Cardiac fibroblast (primary cell): Measurements from ENCODE around the gene FIG4.
A peak's percentile ranks its signal among the peaks of the same experiment; 100 is the strongest.
"Not testable (repeated sequence)": the region's sequence is repeated elsewhere in the genome, so short reads cannot be mapped to it uniquely, and the experiment has no call there.

Experiments used
- DNase-seq, 2 donors: peaks; one replicate each; pipeline versions ENCODE4 v3.0.0 to v3.0.0-alpha.2; 2010; ENCODE audit warnings: low read depth in 2 of 2
- H3K4me3 ChIP-seq, 2 donors: replicated peaks in 1 of 2; 1 replicate in 1 of 2; 2 replicates in 1 of 2; pipeline ENCODE4 v1.5.1; 2011; ENCODE audit warnings: low read depth in 2 of 2, low read length in 2 of 2, mild to moderate bottlenecking in 2 of 2, moderate library complexity in 1 of 2
- CTCF ChIP-seq: IDR thresholded peaks from one replicate; pipeline ENCODE4 v1.5.1; 2011; ENCODE audit warnings: low read depth, mild to moderate bottlenecking, low read length, inconsistent platforms

FIG4 gene

GRCh38 chr6:109714611-109715010, 23.5 kb downstream of the FIG4 start:
- no peak for TF ChIP-seq CTCF
- DNase-seq: no peak
- no peak overlapping the region for H3K4me3 ChIP-seq

GRCh38 chr6:109715616-109716015, 24.5 kb downstream of the FIG4 start:
- H3K4me3 ChIP-seq: no peak overlapping the region
- TF ChIP-seq CTCF: no peak
- no peak for DNase-seq

GRCh38 chr6:109717971-109718370, 26.9 kb downstream of the FIG4 start:
- no peak overlapping the region for H3K4me3 ChIP-seq
- DNase-seq: no peak
- TF ChIP-seq CTCF: no peak

GRCh38 chr6:109718991-109719390, 27.9 kb downstream of the FIG4 start:
- no peak overlapping the region for H3K4me3 ChIP-seq
- TF ChIP-seq CTCF: no peak
- peak in 1 of 2 donors; percentile 24 for DNase-seq

- no peak overlapping the region for H3K4me3 ChIP-seq
- no peak for TF ChIP-seq CTCF
Measured at GRCh38 chr6:109720311-109720710, 29.2 kb downstream of the FIG4 start.

GRCh38 chr6:109722011-109722410, 30.9 kb downstream of the FIG4 start:
- no peak for DNase-seq
- no peak overlapping the region for H3K4me3 ChIP-seq
- TF ChIP-seq CTCF: no peak

More at GRCh38 chr6:109720311-109720710, 29.2 kb downstream of the FIG4 start:
- DNase-seq: no peak

GRCh38 chr6:109722564-109723254, 31.6 kb downstream of the FIG4 start:
- TF ChIP-seq CTCF: no peak
- no peak for DNase-seq
- H3K4me3 ChIP-seq: no peak overlapping the region

- not testable (repeated sequence) for DNase-seq, H3K4me3 ChIP-seq
Measured at GRCh38 chr6:109725250-109725649, 34.2 kb downstream of the FIG4 start.
